Endothelial cell of umbilical vein (primary cell): ENCODE results near the gene PIEZO2. TPM values are rescaled to one million over a fixed set of nuclear protein-coding genes. Genes with fewer than 3 reads are reported as not detected.

Experiments
- BruUV-seq: library from RNA; stranded (reverse); fragments of 400-500 nt; replicated peaks from 2 replicates; lab custom pipeline; 2021; lab: Mats Ljungman, UMichigan
- CTCF ChIA-PET: fragments of 300-600, 350-600 bp; sonication (Branson Sonifier 250); formaldehyde crosslinking; loops from one replicate; lab custom pipeline; 2021; ENCODE audit warnings: antibody characterized with exemption, inconsistent platforms; lab: Charles Lee
- POLR2A ChIA-PET: fragments of 300-600, 350-600 bp; sonication (Branson Sonifier 250); formaldehyde crosslinking; loops from one replicate; lab custom pipeline; 2021; ENCODE audit warnings: antibody characterized with exemption, inconsistent platforms; lab: Charles Lee
- DNase-seq: peaks from one replicate; pipeline ENCODE4 v3.0.0-alpha.2; 2011; ENCODE audit warnings: low read depth, low spot score
- FAIRE-seq: peaks from 2 replicates; lab custom pipeline; 2011; peaks lifted over from hg19 to GRCh38; lab: Jason Lieb, UNC
- H2AFZ ChIP-seq: 2 replicates; pipeline ENCODE4 v1.6.0; 2012; ENCODE audit warnings: low read depth, low read length, control low read depth, inconsistent platforms
- H3K27ac ChIP-seq: 2 replicates; pipeline ENCODE4 v1.5.1; 2011; ENCODE audit warnings: low read depth, mild to moderate bottlenecking, control low read depth, low read length, moderate library complexity; ENCODE audit not compliant: insufficient read depth
- H3K27me3 ChIP-seq, 2 experiments: 2 replicates each; pipeline versions ENCODE4 v1.6.0 to v1.6.1; 2011; ENCODE audit warnings: low read length in 2 of 2, mixed read lengths in 1 of 2; ENCODE audit not compliant: control insufficient read depth in 2 of 2, insufficient read depth in 2 of 2
- H3K36me3 ChIP-seq, 2 experiments: 2 replicates in 1 of 2; 3 replicates in 1 of 2; pipeline ENCODE4 v1.5.1; 2011; ENCODE audit warnings: low read length in 2 of 2, mild to moderate bottlenecking in 1 of 2, moderate library complexity in 1 of 2; ENCODE audit not compliant: control insufficient read depth in 2 of 2, insufficient read depth in 2 of 2; ENCODE audit errors: extremely low read depth in 1 of 2
- H3K4me1 ChIP-seq: 3 replicates; pipeline ENCODE4 v1.5.1; 2011; ENCODE audit warnings: mild to moderate bottlenecking, low read length; ENCODE audit not compliant: control insufficient read depth, insufficient read depth; ENCODE audit errors: extremely low read depth
- H3K4me2 ChIP-seq: 2 replicates; pipeline ENCODE4 v1.6.1; 2011; ENCODE audit warnings: low read length, control low read depth, mixed read lengths; ENCODE audit not compliant: insufficient read depth
- H3K4me3 ChIP-seq, 3 experiments: fragments of 200-600 bp in 1 of 3; sonication (generic), shearing (Covaris generic) in 1 of 3; replicated peaks in 1 of 3; 2 replicates each; pipeline ENCODE4 v1.5.1; 2011 to 2016; ENCODE audit warnings: control low read depth in 3 of 3, low read length in 3 of 3, mild to moderate bottlenecking in 2 of 3, inconsistent platforms in 1 of 3, low read depth in 1 of 3, moderate library complexity in 1 of 3; ENCODE audit not compliant: insufficient read depth in 1 of 3
- H3K79me2 ChIP-seq: 2 replicates; pipeline ENCODE4 v1.6.0; 2012; ENCODE audit warnings: low read length, inconsistent platforms; ENCODE audit not compliant: control insufficient read depth, insufficient read depth
- H3K9ac ChIP-seq: replicated peaks from 2 replicates; pipeline ENCODE3; 2011; ENCODE audit warnings: low read length, control low read depth; ENCODE audit not compliant: insufficient read depth; ENCODE audit errors: extremely low read depth
- H3K9me1 ChIP-seq: replicated peaks from 3 replicates; pipeline ENCODE4 v1.6.0; 2011; ENCODE audit warnings: mild to moderate bottlenecking, low read length; ENCODE audit not compliant: control insufficient read depth, insufficient read depth; ENCODE audit errors: extremely low read depth
- H3K9me3 ChIP-seq: replicated peaks from 2 replicates; pipeline ENCODE4 v1.5.1; 2012; ENCODE audit warnings: low read length, inconsistent platforms; ENCODE audit not compliant: control insufficient read depth, insufficient read depth
- H4K20me1 ChIP-seq: replicated peaks from 2 replicates; pipeline ENCODE3; 2011; ENCODE audit warnings: mild to moderate bottlenecking, low read length; ENCODE audit not compliant: control insufficient read depth, insufficient read depth; ENCODE audit errors: extremely low read depth
- CTCF ChIP-seq, 2 donors: IDR thresholded peaks; 1 replicate in 1 of 2; 2 replicates in 1 of 2; pipeline ENCODE4 v1.5.1; 2011; ENCODE audit warnings: low read length in 2 of 2, mild to moderate bottlenecking in 2 of 2, moderate library complexity in 2 of 2, control low read depth in 1 of 2, inconsistent platforms in 1 of 2, low read depth in 1 of 2; ENCODE audit not compliant: insufficient read depth in 1 of 2; ENCODE audit errors: extremely low read depth in 1 of 2
- EZH2 ChIP-seq: IDR thresholded peaks from 2 replicates; pipeline ENCODE4 v1.6.1; 2012; ENCODE audit warnings: borderline replicate concordance, low read depth, mild to moderate bottlenecking, moderate library complexity, low read length, inconsistent platforms; ENCODE audit not compliant: severe bottlenecking
- FOS ChIP-seq: IDR thresholded peaks from 2 replicates; pipeline ENCODE4 v1.6.1; 2011; ENCODE audit warnings: mild to moderate bottlenecking, low read length, moderate library complexity, borderline replicate concordance; ENCODE audit not compliant: insufficient read depth
- GATA2 ChIP-seq: IDR thresholded peaks from 2 replicates; pipeline ENCODE4 v1.7.0; 2011; ENCODE audit warnings: low read depth, mild to moderate bottlenecking, moderate library complexity, mixed read lengths, low read length; ENCODE audit not compliant: insufficient read length, insufficient read depth
- JUN ChIP-seq: IDR thresholded peaks from 2 replicates; pipeline ENCODE4 v1.6.1; 2011; ENCODE audit warnings: borderline replicate concordance, low read depth; ENCODE audit not compliant: insufficient read length, insufficient read depth
- MYC ChIP-seq: IDR thresholded peaks from one replicate; pipeline ENCODE4 v1.6.1; 2011; ENCODE audit warnings: mild to moderate bottlenecking, low read depth, low read length
- POLR2A ChIP-seq: IDR thresholded peaks from 2 replicates; pipeline ENCODE4 v1.6.1; 2012; ENCODE audit warnings: low read depth, mild to moderate bottlenecking, control low read depth, low read length
- POLR2AphosphoS5 ChIP-seq: IDR thresholded peaks from 2 replicates; pipeline ENCODE4 v1.6.1; 2012; ENCODE audit warnings: low read depth, mild to moderate bottlenecking, control low read depth, low read length, moderate library complexity; ENCODE audit not compliant: insufficient read depth
- dilution Hi-C: fragments of 300-500 bp; cut with MboI; formaldehyde crosslinking; loops from one replicate; pipeline ENCODE4 v1.15.0; 2019; ENCODE audit warnings: low sequenced_read_pairs; ENCODE audit not compliant: extremely low pct_ligation_motif_present
- intact Hi-C: fragments of 100-400 bp; cut with micrococcal nuclease; formaldehyde crosslinking; loops from one replicate; pipeline ENCODE4 v1.10.0; 2022
- polyA plus RNA-seq, 4 experiments: library from polyadenylated mRNA; depleted of rRNA in 3 of 4; stranded (reverse) in 3 of 4; unstranded in 1 of 4; fragments of >200 nt; gene quantifications; 2 replicates each; pipeline versions ENCODE4 v1.2.1 to v1.2.3, GENCODE V29; 2011 to 2012; ENCODE audit warnings: missing spikeins in 1 of 4
- total RNA-seq: library from RNA; stranded (reverse); gene quantifications from 2 replicates; pipeline ENCODE4 v1.2.3, GENCODE V29; 2021
- TF ChIP-seq, protein P1 (sequence below): IDR thresholded peaks from 2 replicates; pipeline ENCODE4 v1.6.1; 2011; ENCODE audit not compliant: insufficient read depth, insufficient read length

Gene PIEZO2
- total and polyA plus RNA-seq, 2 donors (not counting 3 experiments of a cell fraction or from before 2014, with no cell fraction given) = 1.7 to 11.2 TPM

- TF ChIP-seq GATA2 = no peak
- no peak for TF ChIP-seq FOS
- no peak for TF ChIP-seq POLR2AphosphoS5
- TF ChIP-seq EZH2 = no peak
- TF ChIP-seq, protein P1, sequence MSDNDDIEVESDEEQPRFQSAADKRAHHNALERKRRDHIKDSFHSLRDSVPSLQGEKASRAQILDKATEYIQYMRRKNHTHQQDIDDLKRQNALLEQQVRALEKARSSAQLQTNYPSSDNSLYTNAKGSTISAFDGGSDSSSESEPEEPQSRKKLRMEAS = no peak
- no peak for TF ChIP-seq MYC
- no peak for TF ChIP-seq JUN
- no peak for TF ChIP-seq POLR2A
- no peak for TF ChIP-seq CTCF (IDR thresholded peaks at IDR 0.05; ENCODE audit: extremely low read depth in 1 of 2, insufficient read depth in 1 of 2, low read depth in 1 of 2, low read length in 2 of 2)
- no peaks in the 10 kb centered on the region for H3K36me3 ChIP-seq
- no peak overlapping the region for H3K27ac ChIP-seq
- DNase-seq = no peak
- H3K9me1 ChIP-seq = no peaks in the 10 kb centered on the region
- H3K9ac ChIP-seq = no peak overlapping the region
- CTCF ChIA-PET = no interaction called here
- dilution Hi-C loops (no loop called here), intact Hi-C loops (no loop called here)
- BruUV-seq = no TSS peak
- POLR2A ChIA-PET = no interaction called here
- no peak for FAIRE-seq
- H2AFZ ChIP-seq = no peak overlapping the region
- no peaks in the 10 kb centered on the region for H3K27me3 ChIP-seq
- H3K4me1 ChIP-seq = no peaks in the 10 kb centered on the region
- no peak overlapping the region for H3K4me3 ChIP-seq
- no peak overlapping the region for H3K4me2 ChIP-seq
- no peaks in the 10 kb centered on the region for H3K9me3 ChIP-seq
- no peaks in the 10 kb centered on the region for H3K79me2 ChIP-seq
- no peaks in the 10 kb centered on the region for H4K20me1 ChIP-seq
Measured at GRCh38 chr18:10759241-10759640, 390.1 kb downstream of the PIEZO2 start.
